Neural cell (in vitro differentiated cells): ENCODE data around the gene INAVA.

Source experiments
- CTCF ChIP-seq: fragments of 450-650 bp; IDR thresholded peaks from 2 replicates; pipeline ENCODE4 v1.5.1; 2014; ENCODE audit warnings: antibody characterized with exemption, mild to moderate bottlenecking, moderate library complexity; ENCODE audit not compliant: poor library complexity, severe bottlenecking
- EP300 ChIP-seq: fragments of 450-650 bp; conservative IDR thresholded peaks from 2 replicates; pipeline ENCODE4 v1.6.1; 2014; ENCODE audit warnings: antibody characterized with exemption, mild to moderate bottlenecking, moderate library complexity; ENCODE audit not compliant: poor library complexity, severe bottlenecking
- EZH2 ChIP-seq: fragments of 200-600, 300-800 bp; shearing (Covaris generic), sonication (generic); IDR thresholded peaks from 2 replicates; pipeline ENCODE4 v1.6.1; 2014; ENCODE audit warnings: antibody characterized with exemption, low read length, borderline replicate concordance, mild to moderate bottlenecking; ENCODE audit not compliant: insufficient read depth, poor library complexity, severe bottlenecking
- MXI1 ChIP-seq: fragments of 450-650 bp; conservative IDR thresholded peaks from 2 replicates; pipeline ENCODE4 v1.6.1; 2014; ENCODE audit warnings: antibody characterized with exemption, mild to moderate bottlenecking; ENCODE audit not compliant: poor library complexity, severe bottlenecking
- POLR2AphosphoS5 ChIP-seq: IDR thresholded peaks from 2 replicates; pipeline ENCODE4 v1.6.1; 2012
- RAD21 ChIP-seq: fragments of 450-650 bp; conservative IDR thresholded peaks from 2 replicates; pipeline ENCODE4 v1.6.1; 2014; ENCODE audit warnings: antibody characterized with exemption, mild to moderate bottlenecking, moderate library complexity
- REST ChIP-seq: IDR thresholded peaks from 2 replicates; pipeline ENCODE4 v1.6.1; 2012; ENCODE audit warnings: borderline replicate concordance
- SMC3 ChIP-seq: fragments of 450-650 bp; conservative IDR thresholded peaks from 2 replicates; pipeline ENCODE4 v1.6.1; 2014; ENCODE audit warnings: antibody characterized with exemption, mild to moderate bottlenecking, moderate library complexity; ENCODE audit not compliant: poor library complexity
- TAF1 ChIP-seq: IDR thresholded peaks from 2 replicates; pipeline ENCODE4 v1.6.1; 2012; ENCODE audit warnings: low read depth

- no peak for TF ChIP-seq CTCF
- no peak for TF ChIP-seq EZH2
- no peak for TF ChIP-seq POLR2AphosphoS5
- no peak for TF ChIP-seq RAD21
- no peak for TF ChIP-seq TAF1
- TF ChIP-seq EP300, result no peak
- TF ChIP-seq REST, result no peak
- TF ChIP-seq SMC3, result no peak
- no peak for TF ChIP-seq MXI1
Observed at GRCh38 chr1:200919386-200919785, 24.7 kb downstream of the INAVA start.
